Mucosa of gallbladder (tissue), 1 donor: Measurements from ENCODE around the gene AOC1. TPM values are rescaled to one million over a fixed set of nuclear protein-coding genes. Genes with fewer than 3 reads are reported as not detected.

ENCODE experiments used
- DNase-seq: peaks from one replicate; pipeline ENCODE4 v3.0.0-alpha.2; 2020; ENCODE audit warnings: low spot score
- total RNA-seq: library from RNA; stranded (reverse); gene quantifications from one replicate; pipeline ENCODE4 v1.2.1, GENCODE V29; 2021
- donor health status: DM: no; HTN: no; CAD: no.

Gene AOC1
- 8.4 TPM for total RNA-seq

- DNase-seq = no peak
Observed at GRCh38 chr7:150852371-150852905, at the start of gene AOC1. Gene AOC1, plus strand, starts transcription at chr7:150852517. Its CDS starts 3,954 bp downstream, at chr7:150856471.

GRCh38 chr7:150803161-150803860 is 49.0 kb upstream of the AOC1 start:
- no peak for DNase-seq

GRCh38 chr7:150804802-150805201 is 47.5 kb upstream of the AOC1 start:
- no peak for DNase-seq

- no peak for DNase-seq
Observed at GRCh38 chr7:150805864-150806263, 46.5 kb upstream of the AOC1 start.

GRCh38 chr7:150806454-150806853 is 45.9 kb upstream of the AOC1 start:
- no peak for DNase-seq

- no peak for DNase-seq
Observed at GRCh38 chr7:150806863-150807262, 45.5 kb upstream of the AOC1 start.

GRCh38 chr7:150807616-150808438 is 44.5 kb upstream of the AOC1 start:
- peak; percentile 65 for DNase-seq

- no peak for DNase-seq
Observed at GRCh38 chr7:150814328-150815001, 37.9 kb upstream of the AOC1 start.

- no peak for DNase-seq
Observed at GRCh38 chr7:150818971-150819370, 33.3 kb upstream of the AOC1 start.

GRCh38 chr7:150820148-150820547 is 32.2 kb upstream of the AOC1 start:
- peak; percentile 33 for DNase-seq

GRCh38 chr7:150820578-150821198 is 31.6 kb upstream of the AOC1 start:
- DNase-seq = no peak

- DNase-seq = no peak
Observed at GRCh38 chr7:150823043-150823442, 29.3 kb upstream of the AOC1 start.

- DNase-seq = no peak
Observed at GRCh38 chr7:150823484-150824126, 28.7 kb upstream of the AOC1 start.

GRCh38 chr7:150824379-150825177 is 27.7 kb upstream of the AOC1 start:
- DNase-seq = no peak

GRCh38 chr7:150826061-150826849 is 26.1 kb upstream of the AOC1 start:
- DNase-seq = no peak

GRCh38 chr7:150828384-150828783 is 23.9 kb upstream of the AOC1 start:
- DNase-seq = no peak

GRCh38 chr7:150829426-150829825 is 22.9 kb upstream of the AOC1 start:
- no peak for DNase-seq

- no peak for DNase-seq
Observed at GRCh38 chr7:150830937-150831336, 21.4 kb upstream of the AOC1 start.

- no peak for DNase-seq
Observed at GRCh38 chr7:150831851-150832250, 20.5 kb upstream of the AOC1 start.

- no peak for DNase-seq
Observed at GRCh38 chr7:150835019-150835418, 17.3 kb upstream of the AOC1 start.
